ENCODE measurements around the gene TMPRSS5. TPM values are rescaled to one million over a fixed set of nuclear protein-coding genes. Genes with fewer than 3 reads are reported as not detected.

The TMPRSS5 gene
- total RNA-seq = 1 to 10 TPM in 1 of 2 experiments, under 1 TPM in 1; 0.81 to 1.6 TPM
- polyA plus RNA-seq (2013, experiment 1 of 2) = 0.28 TPM
- polyA plus RNA-seq (2013, experiment 2 of 2) = 0.54 TPM
- total RNA-seq = 0.12 to 3.4 (median 0.88) reads per million in 172 experiments

- Mint-ChIP-seq H3K4me3 (no peak within 1 kb of the TSS), H3K27ac (no peak within 1 kb of the TSS), H3K9me3 (peaks cover 17% of the 10 kb centered on the region), H3K36me3 (ENCODE audit: low read depth) (peaks cover 42% of the 10 kb centered on the region), H3K4me1 (ENCODE audit: low read depth) (no peaks in the 10 kb centered on the region), H3K27me3 (no peaks in the 10 kb centered on the region)
- DNase-seq (no peak), ATAC-seq (ENCODE audit: poor library complexity) (no peak)
- no peaks in the 10 kb centered on the region for H3K27me3 ChIP-seq (ENCODE audit: control insufficient read depth in 1 of 2, insufficient read depth in 2 of 2, low read length in 2 of 2)
- no peaks in the 10 kb centered on the region for H3K4me1 ChIP-seq (ENCODE audit: insufficient read depth, low read length)
- peaks cover 0 to 5% of the 10 kb centered on the region in 2 experiments for H3K9me3 ChIP-seq (ENCODE audit: control insufficient read depth in 1 of 2, insufficient read depth in 1 of 2, low read length in 2 of 2)
- ChIA-PET POLR2A (no interaction called here), CTCF (no interaction called here)
- no peaks in the 10 kb centered on the region for H3K36me3 ChIP-seq (ENCODE audit: insufficient read depth, low read length)
- intact Hi-C loops (cut with DNase I, micrococcal nuclease) = no loop called here
- TF ChIP-seq CTCF (IDR thresholded peaks at IDR 0.05) = no peak
- H3K27ac ChIP-seq (ENCODE audit: low read depth in 1 of 2, low read length in 2 of 2) = no peak within 1 kb of the TSS
- H3K4me3 ChIP-seq (ENCODE audit: low read length) = no peak within 1 kb of the TSS
These were observed at the start of gene TMPRSS5 for GRCh38 chr11:113705871-113706655. TSS of gene TMPRSS5 (minus strand) at chr11:113706308. CDS start at chr11:113706224, 84 bp downstream.

DNA sequence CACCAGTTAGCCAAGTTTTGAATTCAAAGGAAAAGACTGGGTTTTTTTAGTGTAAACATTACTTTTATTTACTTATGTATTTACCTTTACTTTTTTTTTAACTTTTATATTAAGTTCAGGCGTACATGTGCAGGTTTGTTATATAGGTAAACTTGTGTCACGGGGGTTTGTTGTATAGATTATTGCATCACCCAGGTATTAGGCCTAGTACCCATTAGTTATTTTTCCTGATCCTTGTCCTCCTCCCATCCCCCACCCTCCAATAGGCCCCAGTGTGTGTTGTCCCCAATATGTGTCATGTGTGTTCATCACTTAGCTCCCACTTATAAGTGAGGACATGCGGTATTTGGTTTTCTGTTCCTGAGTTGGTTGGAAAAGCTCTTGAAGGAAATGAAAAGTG lies 46.8 kb upstream of the TMPRSS5 start:
- Mint-ChIP-seq H3K4me3 (no peak overlapping the region), H3K27me3 (no peaks in the 10 kb centered on the region), H3K4me1 (ENCODE audit: low read depth) (no peaks in the 10 kb centered on the region), H3K9me3 (no peaks in the 10 kb centered on the region), H3K36me3 (ENCODE audit: low read depth) (peaks cover 56% of the 10 kb centered on the region), H3K27ac (no peak overlapping the region)
- ATAC-seq (ENCODE audit: poor library complexity) = no peak
- no peak overlapping the region for H3K27ac ChIP-seq (ENCODE audit: low read depth in 1 of 2, low read length in 2 of 2)
- peaks cover 27% of the 10 kb centered on the region for H3K36me3 ChIP-seq (ENCODE audit: insufficient read depth, low read length)
- no peaks in the 10 kb centered on the region for H3K27me3 ChIP-seq (ENCODE audit: control insufficient read depth in 1 of 2, insufficient read depth in 2 of 2, low read length in 2 of 2)
- intact Hi-C loops (cut with DNase I, micrococcal nuclease) = no loop called here
- TF ChIP-seq CTCF (IDR thresholded peaks at IDR 0.05) = no peak
- no peaks in the 10 kb centered on the region for H3K9me3 ChIP-seq (ENCODE audit: control insufficient read depth in 1 of 2, insufficient read depth in 1 of 2, low read length in 2 of 2)
- CTCF ChIA-PET = no interaction called here
- POLR2A ChIA-PET = no interaction called here
- no peak overlapping the region for H3K4me3 ChIP-seq (ENCODE audit: low read length)
- no peaks in the 10 kb centered on the region for H3K4me1 ChIP-seq (ENCODE audit: insufficient read depth, low read length)
- DNase-seq = no peak

- H3K27ac Mint-ChIP-seq = no peak overlapping the region
- DNase-seq (no peak), ATAC-seq (ENCODE audit: poor library complexity) (no peak)
- no peaks in the 10 kb centered on the region for H3K9me3 Mint-ChIP-seq
- CTCF ChIA-PET = no interaction called here
- H3K4me1 Mint-ChIP-seq (ENCODE audit: low read depth) = no peaks in the 10 kb centered on the region
- Histone ChIP-seq H3K36me3 (ENCODE audit: insufficient read depth, low read length) (peaks cover 57% of the 10 kb centered on the region), H3K4me3 (ENCODE audit: low read length) (no peak overlapping the region), H3K4me1 (ENCODE audit: insufficient read depth, low read length) (no peaks in the 10 kb centered on the region), H3K9me3 (ENCODE audit: control insufficient read depth in 1 of 2, insufficient read depth in 1 of 2, low read length in 2 of 2) (no peaks in the 10 kb centered on the region), H3K27me3 (ENCODE audit: control insufficient read depth in 1 of 2, insufficient read depth in 2 of 2, low read length in 2 of 2) (no peaks in the 10 kb centered on the region), H3K27ac (ENCODE audit: low read depth in 1 of 2, low read length in 2 of 2) (no peak overlapping the region)
- TF ChIP-seq CTCF (IDR thresholded peaks at IDR 0.05) = no peak
- intact Hi-C loops (cut with DNase I, micrococcal nuclease) = no loop called here
- POLR2A ChIA-PET = no interaction called here
- H3K4me3 Mint-ChIP-seq = no peak overlapping the region
- peaks cover 89% of the 10 kb centered on the region for H3K36me3 Mint-ChIP-seq (ENCODE audit: low read depth)
- H3K27me3 Mint-ChIP-seq = no peaks in the 10 kb centered on the region
These were observed 30.2 kb upstream of the TMPRSS5 start for GRCh38 chr11:113736323-113736722.

All from CD4-positive, alpha-beta T cell (primary cell).